MM.1S (cell line): ENCODE results near the gene LINGO1.

ENCODE experiments used
- DNase-seq: peaks from one replicate; pipeline ENCODE4 v3.0.0-alpha.2; 2015
- H2AFZ ChIP-seq: fragments of 300-600 bp; sonication (generic); 2 replicates; pipeline ENCODE4 v1.6.0; 2016; ENCODE audit warnings: antibody characterized with exemption, low read length
- H3F3A ChIP-seq: fragments of 300-600 bp; sonication (generic); 2 replicates; pipeline ENCODE4 v1.6.1; 2016; ENCODE audit warnings: mild to moderate bottlenecking, antibody characterized with exemption, low read length, moderate library complexity, mixed read lengths; ENCODE audit not compliant: insufficient read depth
- H3K27ac ChIP-seq: fragments of 300-600 bp; sonication (generic); 2 replicates; pipeline ENCODE4 v1.5.1; 2016; ENCODE audit warnings: mild to moderate bottlenecking, low read length
- H3K27me3 ChIP-seq: fragments of 300-600 bp; sonication (generic); replicated peaks from 2 replicates; pipeline ENCODE4 v1.6.0; 2016; ENCODE audit warnings: low read length; ENCODE audit not compliant: insufficient read depth
- H3K36me3 ChIP-seq: fragments of 300-600 bp; sonication (generic); replicated peaks from 2 replicates; pipeline ENCODE4 v1.6.1; 2016; ENCODE audit warnings: mild to moderate bottlenecking, low read length, mixed read lengths; ENCODE audit not compliant: insufficient read depth
- H3K4me1 ChIP-seq: fragments of 300-600 bp; sonication (generic); 2 replicates; pipeline ENCODE4 v1.6.1; 2016; ENCODE audit warnings: low read length, mixed read lengths
- H3K4me2 ChIP-seq: fragments of 300-600 bp; sonication (generic); 2 replicates; pipeline ENCODE4 v1.6.0; 2016; ENCODE audit warnings: low read depth, low read length
- H3K4me3 ChIP-seq: fragments of 300-600 bp; sonication (generic); 2 replicates; pipeline ENCODE4 v1.5.1; 2016; ENCODE audit warnings: low read length, mixed read lengths
- H3K79me2 ChIP-seq: fragments of 300-600 bp; sonication (generic); 2 replicates; pipeline ENCODE4 v1.6.1; 2016; ENCODE audit warnings: mixed run types, low read length, mixed read lengths
- H3K9ac ChIP-seq: fragments of 300-600 bp; sonication (generic); 2 replicates; pipeline ENCODE4 v1.6.1; 2016; ENCODE audit warnings: low read length, mixed read lengths
- H3K9me2 ChIP-seq: fragments of 300-600 bp; sonication (generic); replicated peaks from 2 replicates; pipeline ENCODE4 v1.6.1; 2016; ENCODE audit warnings: mild to moderate bottlenecking, low read length, mixed read lengths; ENCODE audit not compliant: insufficient read depth
- H3K9me3 ChIP-seq: fragments of 300-600 bp; sonication (generic); replicated peaks from 2 replicates; pipeline ENCODE4 v1.6.1; 2016; ENCODE audit warnings: mild to moderate bottlenecking, low read length, mixed read lengths; ENCODE audit not compliant: insufficient read depth
- H4K20me1 ChIP-seq: fragments of 300-600 bp; sonication (generic); 2 replicates; pipeline ENCODE4 v1.6.1; 2016; ENCODE audit warnings: mild to moderate bottlenecking, low read length, moderate library complexity, mixed read lengths; ENCODE audit not compliant: insufficient read depth
- EZH2 ChIP-seq: fragments of 300-600 bp; sonication (generic); optimal IDR thresholded peaks from 2 replicates; pipeline ENCODE3; 2017; ENCODE audit warnings: low read depth, mild to moderate bottlenecking, antibody characterized with exemption, low read length, mixed read lengths
- EZH2phosphoT487 ChIP-seq: fragments of 300-600 bp; sonication (generic); IDR thresholded peaks from 2 replicates; pipeline ENCODE4 v1.6.1; 2018; ENCODE audit warnings: antibody characterized with exemption, low read length
- TF ChIP-seq, protein P1 (sequence below): fragments of 300-600 bp; sonication (generic); IDR thresholded peaks from 2 replicates; pipeline ENCODE4 v1.5.1; 2016; ENCODE audit warnings: antibody characterized with exemption, low read length, mixed read lengths

LINGO1 gene

DNA sequence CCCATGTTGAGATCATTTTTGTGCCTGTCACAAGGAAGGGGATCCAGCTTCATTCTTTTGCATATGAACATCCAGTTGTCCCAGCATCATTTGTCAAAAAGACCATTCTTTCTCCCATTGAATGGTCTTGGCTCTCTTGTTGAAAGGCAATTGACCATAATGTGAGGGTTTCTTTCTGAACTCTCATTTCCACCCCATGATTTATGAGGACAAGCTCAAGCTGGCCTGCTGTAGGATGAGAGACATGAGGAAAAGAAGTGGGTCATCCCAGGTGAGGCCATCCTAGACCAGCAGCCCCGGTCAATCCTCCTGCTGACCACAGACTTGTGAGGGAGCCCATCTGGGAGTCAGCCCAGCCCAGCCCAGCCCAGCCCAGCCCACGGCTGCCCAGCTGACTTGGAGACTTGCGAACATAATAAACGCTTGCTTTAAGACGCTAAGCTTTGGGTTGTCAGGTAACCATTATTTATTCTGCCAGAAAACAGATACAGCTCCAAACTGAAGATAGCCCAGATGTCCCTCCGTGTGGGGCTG lies 69.0 kb downstream of the LINGO1 start:
- H3K4me3 ChIP-seq = no peak overlapping the region
- no peaks in the 10 kb centered on the region for H3K9me3 ChIP-seq
- H3F3A ChIP-seq = no peaks in the 10 kb centered on the region
- H4K20me1 ChIP-seq = no peaks in the 10 kb centered on the region
- no peak overlapping the region for H3K4me2 ChIP-seq
- no peak for TF ChIP-seq EZH2
- TF ChIP-seq, protein P1, sequence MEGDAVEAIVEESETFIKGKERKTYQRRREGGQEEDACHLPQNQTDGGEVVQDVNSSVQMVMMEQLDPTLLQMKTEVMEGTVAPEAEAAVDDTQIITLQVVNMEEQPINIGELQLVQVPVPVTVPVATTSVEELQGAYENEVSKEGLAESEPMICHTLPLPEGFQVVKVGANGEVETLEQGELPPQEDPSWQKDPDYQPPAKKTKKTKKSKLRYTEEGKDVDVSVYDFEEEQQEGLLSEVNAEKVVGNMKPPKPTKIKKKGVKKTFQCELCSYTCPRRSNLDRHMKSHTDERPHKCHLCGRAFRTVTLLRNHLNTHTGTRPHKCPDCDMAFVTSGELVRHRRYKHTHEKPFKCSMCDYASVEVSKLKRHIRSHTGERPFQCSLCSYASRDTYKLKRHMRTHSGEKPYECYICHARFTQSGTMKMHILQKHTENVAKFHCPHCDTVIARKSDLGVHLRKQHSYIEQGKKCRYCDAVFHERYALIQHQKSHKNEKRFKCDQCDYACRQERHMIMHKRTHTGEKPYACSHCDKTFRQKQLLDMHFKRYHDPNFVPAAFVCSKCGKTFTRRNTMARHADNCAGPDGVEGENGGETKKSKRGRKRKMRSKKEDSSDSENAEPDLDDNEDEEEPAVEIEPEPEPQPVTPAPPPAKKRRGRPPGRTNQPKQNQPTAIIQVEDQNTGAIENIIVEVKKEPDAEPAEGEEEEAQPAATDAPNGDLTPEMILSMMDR = no peak
- no peak for TF ChIP-seq EZH2phosphoT487
- H3K9ac ChIP-seq = no peak overlapping the region
- no peak for DNase-seq
- no peak overlapping the region for H2AFZ ChIP-seq
- peaks cover 13% of the 10 kb centered on the region for H3K27me3 ChIP-seq
- no peaks in the 10 kb centered on the region for H3K4me1 ChIP-seq
- H3K79me2 ChIP-seq = no peaks in the 10 kb centered on the region
- H3K9me2 ChIP-seq = no peaks in the 10 kb centered on the region
- no peaks in the 10 kb centered on the region for H3K36me3 ChIP-seq
- H3K27ac ChIP-seq = no peak overlapping the region
